ENCODE results near the gene SYNE1.

GRCh38 chr6:152110886-152111820 lies 526.0 kb downstream of the SYNE1 start:
- TF ChIP-seq YY1 (IDR thresholded peaks at IDR 0.05; ENCODE audit: insufficient read depth, insufficient read length): no peak
- TF ChIP-seq ZNF274 (IDR thresholded peaks at IDR 0.05; ENCODE audit: low read depth, low read length): no peak
